ENCODE measurements around the gene CFAP57.

CFAP57 gene

GRCh38 chr1:43294761-43295160 lies 122.6 kb downstream of the CFAP57 start:
- no peak overlapping the region for H3K27ac ChIP-seq (ENCODE audit: low read depth, low read length)
- no peaks in the 10 kb centered on the region for H3K4me1 ChIP-seq (ENCODE audit: insufficient read depth, low read length)
- no peak overlapping the region for H3K9ac ChIP-seq (ENCODE audit: low read length)
- no peaks in the 10 kb centered on the region for H3K9me3 ChIP-seq (ENCODE audit: low read length)
- no peak overlapping the region for H3K4me3 ChIP-seq (ENCODE audit: low read depth in 1 of 2, low read length in 2 of 2)
- no peaks in the 10 kb centered on the region for H3K27me3 ChIP-seq (ENCODE audit: control insufficient read depth in 1 of 2, insufficient read depth in 2 of 2, low read length in 2 of 2)
- H3K36me3 ChIP-seq (ENCODE audit: insufficient read depth, low read length) = no peaks in the 10 kb centered on the region

- Histone ChIP-seq H3K9me3 (ENCODE audit: low read length) (no peaks in the 10 kb centered on the region), H3K4me3 (ENCODE audit: low read depth in 1 of 2, low read length in 2 of 2) (no peak overlapping the region), H3K36me3 (ENCODE audit: insufficient read depth, low read length) (no peaks in the 10 kb centered on the region), H3K9ac (ENCODE audit: low read length) (no peak overlapping the region), H3K27ac (ENCODE audit: low read depth, low read length) (no peak overlapping the region), H3K27me3 (ENCODE audit: control insufficient read depth in 1 of 2, insufficient read depth in 2 of 2, low read length in 2 of 2) (no peaks in the 10 kb centered on the region), H3K4me1 (ENCODE audit: insufficient read depth, low read length) (no peaks in the 10 kb centered on the region)
These were observed 124.1 kb downstream of the CFAP57 start for GRCh38 chr1:43296207-43296606.

GRCh38 chr1:43298055-43298454 lies 125.9 kb downstream of the CFAP57 start:
- H3K27me3 ChIP-seq (ENCODE audit: control insufficient read depth in 1 of 2, insufficient read depth in 2 of 2, low read length in 2 of 2) = no peaks in the 10 kb centered on the region
- H3K27ac ChIP-seq (ENCODE audit: low read depth, low read length) = no peak overlapping the region
- H3K36me3 ChIP-seq (ENCODE audit: insufficient read depth, low read length) = no peaks in the 10 kb centered on the region
- no peak overlapping the region for H3K4me3 ChIP-seq (ENCODE audit: low read depth in 1 of 2, low read length in 2 of 2)
- no peaks in the 10 kb centered on the region for H3K4me1 ChIP-seq (ENCODE audit: insufficient read depth, low read length)
- no peaks in the 10 kb centered on the region for H3K9me3 ChIP-seq (ENCODE audit: low read length)
- no peak overlapping the region for H3K9ac ChIP-seq (ENCODE audit: low read length)

- Histone ChIP-seq H3K9me3 (ENCODE audit: low read length) (no peaks in the 10 kb centered on the region), H3K36me3 (ENCODE audit: insufficient read depth, low read length) (no peaks in the 10 kb centered on the region), H3K9ac (ENCODE audit: low read length) (no peak overlapping the region), H3K4me3 (ENCODE audit: low read depth in 1 of 2, low read length in 2 of 2) (no peak overlapping the region), H3K4me1 (ENCODE audit: insufficient read depth, low read length) (no peaks in the 10 kb centered on the region), H3K27me3 (ENCODE audit: control insufficient read depth in 1 of 2, insufficient read depth in 2 of 2, low read length in 2 of 2) (no peaks in the 10 kb centered on the region), H3K27ac (ENCODE audit: low read depth, low read length) (no peak overlapping the region)
These were observed 127.0 kb downstream of the CFAP57 start for GRCh38 chr1:43299101-43299500.

GRCh38 chr1:43300378-43301094 lies 128.4 kb downstream of the CFAP57 start, which contains the start of gene TIE1:
Gene TIE1, plus strand, starts transcription at chr1:43300982. Its CDS starts 90 bp downstream, at chr1:43301072.
- Histone ChIP-seq H3K9ac (ENCODE audit: low read length) (no peak within 1 kb of the TSS), H3K27me3 (ENCODE audit: control insufficient read depth in 1 of 2, insufficient read depth in 2 of 2, low read length in 2 of 2) (no peaks in the 10 kb centered on the region), H3K4me1 (ENCODE audit: insufficient read depth, low read length) (no peaks in the 10 kb centered on the region), H3K4me3 (ENCODE audit: low read depth in 1 of 2, low read length in 2 of 2) (no peak within 1 kb of the TSS), H3K9me3 (ENCODE audit: low read length) (no peaks in the 10 kb centered on the region), H3K36me3 (ENCODE audit: insufficient read depth, low read length) (no peaks in the 10 kb centered on the region), H3K27ac (ENCODE audit: low read depth, low read length) (no peak within 1 kb of the TSS)

GRCh38 chr1:43302201-43302600 lies 130.1 kb downstream of the CFAP57 start:
- Histone ChIP-seq H3K27ac (ENCODE audit: low read depth, low read length) (no peak overlapping the region), H3K4me3 (ENCODE audit: low read depth in 1 of 2, low read length in 2 of 2) (no peak overlapping the region), H3K9me3 (ENCODE audit: low read length) (no peaks in the 10 kb centered on the region), H3K27me3 (ENCODE audit: control insufficient read depth in 1 of 2, insufficient read depth in 2 of 2, low read length in 2 of 2) (no peaks in the 10 kb centered on the region), H3K4me1 (ENCODE audit: insufficient read depth, low read length) (no peaks in the 10 kb centered on the region), H3K36me3 (ENCODE audit: insufficient read depth, low read length) (no peaks in the 10 kb centered on the region), H3K9ac (ENCODE audit: low read length) (no peak overlapping the region)

GRCh38 chr1:43302721-43303470 lies 130.8 kb downstream of the CFAP57 start:
- H3K4me1 ChIP-seq (ENCODE audit: insufficient read depth, low read length) = no peaks in the 10 kb centered on the region
- no peaks in the 10 kb centered on the region for H3K9me3 ChIP-seq (ENCODE audit: low read length)
- no peak overlapping the region for H3K27ac ChIP-seq (ENCODE audit: low read depth, low read length)
- H3K27me3 ChIP-seq (ENCODE audit: control insufficient read depth in 1 of 2, insufficient read depth in 2 of 2, low read length in 2 of 2) = no peaks in the 10 kb centered on the region
- H3K4me3 ChIP-seq (ENCODE audit: low read depth in 1 of 2, low read length in 2 of 2) = no peak overlapping the region
- no peak overlapping the region for H3K9ac ChIP-seq (ENCODE audit: low read length)
- no peaks in the 10 kb centered on the region for H3K36me3 ChIP-seq (ENCODE audit: insufficient read depth, low read length)

- Histone ChIP-seq H3K9me3 (ENCODE audit: low read length) (no peaks in the 10 kb centered on the region), H3K9ac (ENCODE audit: low read length) (no peak overlapping the region), H3K36me3 (ENCODE audit: insufficient read depth, low read length) (no peaks in the 10 kb centered on the region), H3K27ac (ENCODE audit: low read depth, low read length) (no peak overlapping the region), H3K4me1 (ENCODE audit: insufficient read depth, low read length) (no peaks in the 10 kb centered on the region), H3K4me3 (ENCODE audit: low read depth in 1 of 2, low read length in 2 of 2) (no peak overlapping the region), H3K27me3 (ENCODE audit: control insufficient read depth in 1 of 2, insufficient read depth in 2 of 2, low read length in 2 of 2) (no peaks in the 10 kb centered on the region)
These were observed 131.6 kb downstream of the CFAP57 start for GRCh38 chr1:43303471-43304313.
